ENCODE measurements around the gene DBNDD1. TPM values are rescaled to one million over a fixed set of nuclear protein-coding genes. Genes with fewer than 3 reads are reported as not detected.
A peak's percentile ranks its signal among the peaks of the same experiment; 100 is the strongest.

DBNDD1 gene
- total RNA-seq, 2 donors from 2014 or later, result 8.7 to 19.9 TPM

GRCh38 chr16:90020838-90021382, 1.7 kb upstream of the DBNDD1 start:
- H3K36me3 ChIP-seq, result no peaks in the 10 kb centered on the region
- H3K4me1 ChIP-seq (ENCODE audit: control insufficient read depth in 1 of 2, low read depth in 2 of 2), result peaks cover 15 to 42% of the 10 kb centered on the region in 2 donors
- no peak for TF ChIP-seq CTCF (IDR thresholded peaks at IDR 0.05)
- no peak overlapping the region for H3K4me3 ChIP-seq
- H3K27me3 ChIP-seq (replicated peaks; ENCODE audit: insufficient read depth), result no peaks in the 10 kb centered on the region
- H3K27ac ChIP-seq, result peak overlapping the region; percentile 6 to 47
- ATAC-seq (ENCODE audit: insufficient number of reproducible peaks, low FRiP score, low read depth) (no peak), DNase-seq (ENCODE audit: low spot score) (no peak)
- H3K9me3 ChIP-seq, result no peaks in the 10 kb centered on the region

- H3K36me3 ChIP-seq, result no peaks in the 10 kb centered on the region
- DNase-seq (ENCODE audit: low spot score) (no peak), ATAC-seq (ENCODE audit: insufficient number of reproducible peaks, low FRiP score, low read depth) (no peak)
- peak overlapping the region; percentile 26 to 47 for H3K27ac ChIP-seq
- H3K9me3 ChIP-seq, result no peaks in the 10 kb centered on the region
- peaks cover 15 to 43% of the 10 kb centered on the region in 2 donors for H3K4me1 ChIP-seq (ENCODE audit: control insufficient read depth in 1 of 2, low read depth in 2 of 2)
- H3K27me3 ChIP-seq (replicated peaks; ENCODE audit: insufficient read depth), result no peaks in the 10 kb centered on the region
- TF ChIP-seq CTCF (IDR thresholded peaks at IDR 0.05), result no peak
- H3K4me3 ChIP-seq, result peak overlapping the region; percentile 80
Measured at GRCh38 chr16:90020260-90020837, 1.1 kb upstream of the DBNDD1 start.

- Histone ChIP-seq H3K4me3 (peak overlapping the region; percentile 80), H3K4me1 (ENCODE audit: control insufficient read depth in 1 of 2, low read depth in 2 of 2) (peaks cover 15 to 43% of the 10 kb centered on the region in 2 donors), H3K36me3 (no peaks in the 10 kb centered on the region), H3K27ac (peak overlapping the region; percentile 26 to 47), H3K27me3 (replicated peaks; ENCODE audit: insufficient read depth) (no peaks in the 10 kb centered on the region), H3K9me3 (no peaks in the 10 kb centered on the region)
- DNase-seq (ENCODE audit: low spot score), result no peak
- no peak for TF ChIP-seq CTCF (IDR thresholded peaks at IDR 0.05)
- ATAC-seq (ENCODE audit: insufficient number of reproducible peaks, low FRiP score, low read depth), result no peak
Measured at GRCh38 chr16:90019543-90020259, 445 bp upstream of the DBNDD1 start.

GRCh38 chr16:90018297-90018651, 982 bp downstream of the DBNDD1 start:
- no peaks in the 10 kb centered on the region for H3K9me3 ChIP-seq
- H3K4me1 ChIP-seq (ENCODE audit: control insufficient read depth in 1 of 2, low read depth in 2 of 2), result peaks cover 13 to 42% of the 10 kb centered on the region in 2 donors
- DNase-seq (ENCODE audit: low spot score) (no peak), ATAC-seq (ENCODE audit: insufficient number of reproducible peaks, low FRiP score, low read depth) (no peak)
- H3K36me3 ChIP-seq, result no peaks in the 10 kb centered on the region
- H3K27ac ChIP-seq, result no peak overlapping the region
- H3K27me3 ChIP-seq (replicated peaks; ENCODE audit: insufficient read depth), result no peaks in the 10 kb centered on the region
- H3K4me3 ChIP-seq, result peak overlapping the region; percentile 79
- no peak for TF ChIP-seq CTCF (IDR thresholded peaks at IDR 0.05)

GRCh38 chr16:90016339-90016950, 2.8 kb downstream of the DBNDD1 start:
- Histone ChIP-seq H3K36me3 (no peaks in the 10 kb centered on the region), H3K4me3 (no peak overlapping the region), H3K27ac (no peak overlapping the region), H3K27me3 (replicated peaks; ENCODE audit: insufficient read depth) (no peaks in the 10 kb centered on the region), H3K4me1 (ENCODE audit: control insufficient read depth in 1 of 2, low read depth in 2 of 2) (peaks cover 6 to 28% of the 10 kb centered on the region in 2 donors), H3K9me3 (no peaks in the 10 kb centered on the region)
- DNase-seq (ENCODE audit: low spot score), result no peak
- ATAC-seq (ENCODE audit: insufficient number of reproducible peaks, low FRiP score, low read depth), result no peak
- no peak for TF ChIP-seq CTCF (IDR thresholded peaks at IDR 0.05)

Data from thoracic aorta (tissue), 2 donors.